Caco-2 (cell line): Measurements from ENCODE around the gene SLC35D2. TPM values are rescaled to one million over a fixed set of nuclear protein-coding genes. Genes with fewer than 3 reads are reported as not detected.

Experiments used
- BruUV-seq: library from RNA; stranded (reverse); fragments of 400-500 nt; replicated peaks from 2 replicates; lab custom pipeline; 2021; lab: Mats Ljungman, UMichigan
- CTCF ChIA-PET: fragments of 300-600 bp; sonication (Branson Sonifier 250); formaldehyde crosslinking; loops from one replicate; lab custom pipeline; 2022; ENCODE audit warnings: antibody characterized with exemption; lab: Charles Lee
- POLR2A ChIA-PET: fragments of 300-600 bp; sonication (Branson Sonifier 250); formaldehyde crosslinking; loops from one replicate; lab custom pipeline; 2022; ENCODE audit warnings: antibody characterized with exemption; lab: Charles Lee
- DNase-seq, 2 experiments: peaks; one replicate each; pipeline versions ENCODE4 v3.0.0 to v3.0.0-alpha.2; 2020 to 2022
- H3K27me3 ChIP-seq: replicated peaks from 2 replicates; pipeline ENCODE4 v1.6.0; 2011; ENCODE audit warnings: low read length; ENCODE audit not compliant: control insufficient read depth, insufficient read depth
- H3K36me3 ChIP-seq: 2 replicates; pipeline ENCODE4 v1.5.1; 2011; ENCODE audit warnings: low read length; ENCODE audit not compliant: control insufficient read depth, insufficient read depth
- H3K4me1 ChIP-seq: fragments of 250-450 bp; sonication (Bioruptor Pico); 2 replicates; pipeline ENCODE4 v1.5.1; 2020; ENCODE audit warnings: mild to moderate bottlenecking
- H3K4me3 ChIP-seq: 2 replicates; pipeline ENCODE4 v1.5.1; 2011; ENCODE audit warnings: low read depth, mild to moderate bottlenecking, control low read depth, low read length
- H3K9me3 ChIP-seq: fragments of 250-450 bp; sonication (Bioruptor Pico); 2 replicates; pipeline ENCODE4 v1.5.1; 2020; ENCODE audit warnings: mild to moderate bottlenecking, moderate library complexity
- H3K27ac Mint-ChIP-seq: one replicate; pipeline ENCODE4 v1.8.0; 2022; ENCODE audit warnings: mixed read lengths; ENCODE audit not compliant: unreplicated experiment
- H3K27me3 Mint-ChIP-seq: one replicate; pipeline ENCODE4 v1.8.0; 2022; ENCODE audit warnings: mixed read lengths; ENCODE audit not compliant: insufficient read depth, unreplicated experiment
- H3K36me3 Mint-ChIP-seq: one replicate; pipeline ENCODE4 v1.8.0; 2022; ENCODE audit warnings: mild to moderate bottlenecking, mixed read lengths; ENCODE audit not compliant: insufficient read depth, unreplicated experiment
- H3K4me1 Mint-ChIP-seq: one replicate; pipeline ENCODE4 v1.8.0; 2022; ENCODE audit warnings: low read depth, mixed read lengths; ENCODE audit not compliant: unreplicated experiment
- H3K4me3 Mint-ChIP-seq: one replicate; pipeline ENCODE4 v1.8.0; 2022; ENCODE audit warnings: mild to moderate bottlenecking, moderate library complexity, mixed read lengths; ENCODE audit not compliant: unreplicated experiment
- H3K9me3 Mint-ChIP-seq: one replicate; pipeline ENCODE4 v1.8.0; 2022; ENCODE audit warnings: mixed read lengths; ENCODE audit not compliant: unreplicated experiment
- intact Hi-C: fragments of 100-400 bp; cut with micrococcal nuclease; formaldehyde crosslinking; loops from one replicate; pipeline ENCODE4 v1.10.0; 2022; ENCODE audit not compliant: unreplicated experiment
- total RNA-seq: library from RNA; stranded (reverse); gene quantifications from 2 replicates; pipeline ENCODE4 v1.2.3, GENCODE V29; 2022
- TF ChIP-seq, protein P1 (sequence below), 2 experiments: fragments of 200-600 bp in 1 of 2; IDR thresholded peaks; 1 replicate in 1 of 2; 2 replicates in 1 of 2; pipeline versions ENCODE4 v1.5.1 to v1.8.0; 2011 to 2022; ENCODE audit warnings: antibody characterized with exemption in 1 of 2, control low read depth in 1 of 2, inconsistent platforms in 1 of 2, low read depth in 1 of 2, low read length in 1 of 2, mild to moderate bottlenecking in 1 of 2, moderate library complexity in 1 of 2; ENCODE audit not compliant: insufficient read depth in 1 of 2, severe bottlenecking in 1 of 2, unreplicated experiment in 1 of 2

The SLC35D2 gene
- total RNA-seq, 1 experiment from 2014 or later = 81.0 TPM

DNA sequence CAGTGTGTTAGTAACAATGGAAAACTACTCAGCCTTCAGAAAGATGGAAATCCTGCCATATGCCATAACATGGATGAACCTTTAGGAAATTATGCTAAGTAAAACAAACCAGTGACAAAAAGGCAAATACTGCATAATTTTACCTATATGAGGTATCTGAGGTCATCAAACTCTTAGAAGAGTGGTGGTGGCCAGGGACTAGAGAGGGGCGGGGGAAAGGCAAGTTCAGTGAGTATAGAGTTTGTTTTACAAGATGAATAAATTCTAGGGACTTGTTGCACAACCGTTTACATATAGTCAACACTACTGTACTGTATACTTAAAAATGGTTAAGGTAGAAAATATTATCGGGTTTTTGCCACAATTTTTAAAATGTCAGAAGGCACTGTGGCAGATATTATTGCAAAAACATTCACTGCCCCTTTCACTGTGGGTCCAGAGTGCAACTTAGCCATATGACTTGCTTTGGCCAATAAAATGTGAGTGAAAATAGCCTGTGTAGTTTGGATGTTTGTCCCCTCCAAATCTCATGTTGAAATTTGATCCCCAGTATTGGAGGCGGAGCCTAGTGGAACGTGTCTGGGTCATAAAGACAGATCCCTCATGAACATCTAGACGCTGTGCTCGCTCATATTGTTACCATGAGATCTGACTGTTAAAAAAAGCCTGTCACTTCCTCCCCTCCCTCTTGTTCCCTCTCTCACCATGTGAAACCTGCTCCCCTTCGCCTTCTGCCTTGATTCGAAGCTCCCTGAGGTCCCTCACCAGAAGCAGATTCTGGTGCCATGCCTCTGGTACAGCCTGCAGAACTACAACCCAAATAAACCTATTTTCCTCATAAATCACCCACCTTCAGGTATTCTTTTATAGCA is 25.1 kb upstream of the SLC35D2 start:
- Mint-ChIP-seq H3K9me3 (no peaks in the 10 kb centered on the region), H3K27me3 (no peaks in the 10 kb centered on the region), H3K4me3 (no peak overlapping the region), H3K36me3 (peaks cover 49% of the 10 kb centered on the region), H3K4me1 (peaks cover 12% of the 10 kb centered on the region), H3K27ac (no peak overlapping the region)
- Histone ChIP-seq H3K4me1 (peaks cover 13% of the 10 kb centered on the region; the same call in 1 of the 2 replicates), H3K4me3 (no peak overlapping the region), H3K9me3 (no peaks in the 10 kb centered on the region), H3K27me3 (no peaks in the 10 kb centered on the region), H3K36me3 (no peaks in the 10 kb centered on the region; the same call in 1 of the 2 replicates)
- TF ChIP-seq, protein P1, sequence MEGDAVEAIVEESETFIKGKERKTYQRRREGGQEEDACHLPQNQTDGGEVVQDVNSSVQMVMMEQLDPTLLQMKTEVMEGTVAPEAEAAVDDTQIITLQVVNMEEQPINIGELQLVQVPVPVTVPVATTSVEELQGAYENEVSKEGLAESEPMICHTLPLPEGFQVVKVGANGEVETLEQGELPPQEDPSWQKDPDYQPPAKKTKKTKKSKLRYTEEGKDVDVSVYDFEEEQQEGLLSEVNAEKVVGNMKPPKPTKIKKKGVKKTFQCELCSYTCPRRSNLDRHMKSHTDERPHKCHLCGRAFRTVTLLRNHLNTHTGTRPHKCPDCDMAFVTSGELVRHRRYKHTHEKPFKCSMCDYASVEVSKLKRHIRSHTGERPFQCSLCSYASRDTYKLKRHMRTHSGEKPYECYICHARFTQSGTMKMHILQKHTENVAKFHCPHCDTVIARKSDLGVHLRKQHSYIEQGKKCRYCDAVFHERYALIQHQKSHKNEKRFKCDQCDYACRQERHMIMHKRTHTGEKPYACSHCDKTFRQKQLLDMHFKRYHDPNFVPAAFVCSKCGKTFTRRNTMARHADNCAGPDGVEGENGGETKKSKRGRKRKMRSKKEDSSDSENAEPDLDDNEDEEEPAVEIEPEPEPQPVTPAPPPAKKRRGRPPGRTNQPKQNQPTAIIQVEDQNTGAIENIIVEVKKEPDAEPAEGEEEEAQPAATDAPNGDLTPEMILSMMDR (IDR thresholded peaks at IDR 0.05; ENCODE audit: insufficient read depth in 1 of 2, low read depth in 1 of 2, low read length in 1 of 2, severe bottlenecking in 1 of 2, unreplicated experiment in 1 of 2) = no peak
- BruUV-seq = no TSS peak
- intact Hi-C loops = loop anchor here (1.0 kb wide), 1 partner anchor 17 kb away; no protein-coding TSS in a partner anchor
- peak; percentile 49 to 61 for DNase-seq
- ChIA-PET POLR2A (no interaction called here), CTCF (no interaction called here)

DNA sequence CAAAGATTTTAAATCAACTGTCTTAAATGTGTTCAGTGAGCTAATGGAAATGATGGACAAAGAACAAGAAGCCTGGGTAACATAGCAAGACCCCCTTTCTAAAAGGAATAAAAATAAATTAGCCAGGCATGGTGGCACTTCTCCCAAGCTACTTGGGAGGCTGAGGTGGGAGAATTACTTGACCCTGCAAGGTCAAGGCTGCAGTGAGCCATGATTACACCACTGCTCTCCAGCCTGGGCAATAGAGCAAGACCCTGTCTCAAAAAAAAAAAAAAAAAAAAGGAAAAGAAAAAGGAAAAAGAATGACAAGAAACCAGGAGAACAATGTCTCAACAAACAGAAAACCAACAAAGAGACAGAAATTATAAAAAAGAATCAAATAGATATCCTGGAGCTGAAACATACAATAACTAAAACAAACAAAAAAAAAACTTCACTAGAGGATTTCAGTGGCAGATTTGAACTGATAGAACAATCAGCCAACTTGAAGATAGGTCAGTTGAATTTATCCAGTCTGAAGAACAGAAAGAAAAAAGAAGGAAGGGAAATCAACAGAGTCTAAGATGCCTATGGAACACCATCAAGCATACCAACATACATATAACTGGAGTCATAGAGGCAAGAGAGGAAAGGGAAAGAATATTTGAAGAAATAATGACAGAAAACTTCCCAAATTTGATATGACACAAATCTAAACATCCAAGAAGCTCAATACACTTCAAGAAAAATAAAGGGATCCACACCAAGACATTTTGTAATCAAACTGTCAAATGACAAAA is 16.8 kb upstream of the SLC35D2 start:
- POLR2A ChIA-PET = no interaction called here
- no TSS peak for BruUV-seq
- Histone ChIP-seq H3K4me1 (no peaks in the 10 kb centered on the region), H3K36me3 (no peaks in the 10 kb centered on the region), H3K9me3 (peaks cover 4% of the 10 kb centered on the region; the same call in 1 of the 2 replicates), H3K27me3 (no peaks in the 10 kb centered on the region), H3K4me3 (no peak overlapping the region)
- H3K4me3 Mint-ChIP-seq = no peak overlapping the region
- H3K27me3 Mint-ChIP-seq = no peaks in the 10 kb centered on the region
- TF ChIP-seq, protein P1 (IDR thresholded peaks at IDR 0.05; ENCODE audit: insufficient read depth in 1 of 2, low read depth in 1 of 2, low read length in 1 of 2, severe bottlenecking in 1 of 2, unreplicated experiment in 1 of 2) = no peak
- no peak for DNase-seq
- CTCF ChIA-PET = no interaction called here
- no peaks in the 10 kb centered on the region for H3K4me1 Mint-ChIP-seq
- intact Hi-C loops = no loop called here
- H3K27ac Mint-ChIP-seq = no peak overlapping the region
- H3K36me3 Mint-ChIP-seq = peaks cover 33% of the 10 kb centered on the region
- peaks cover 11% of the 10 kb centered on the region for H3K9me3 Mint-ChIP-seq

DNA sequence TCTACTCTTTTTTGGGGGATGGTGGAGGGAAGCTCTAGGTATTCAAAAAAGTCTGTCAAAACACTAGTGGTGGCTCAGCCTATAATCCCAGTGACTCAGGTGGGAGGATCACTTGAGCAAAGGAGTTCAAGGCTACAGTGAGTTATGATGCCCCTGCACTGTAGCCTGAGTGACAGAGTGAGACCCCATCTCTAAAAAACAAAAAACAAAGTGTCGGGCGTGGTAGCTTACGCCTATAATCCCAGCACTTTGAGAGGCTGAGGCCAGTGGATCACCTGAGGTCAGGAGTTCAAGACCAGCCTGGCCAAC is 15.8 kb upstream of the SLC35D2 start:
- POLR2A ChIA-PET = interaction anchor here (0.6 kb wide), 1 partner anchor 20 kb away, joined by 3 read pairs; no protein-coding TSS in a partner anchor
- H3K9me3 ChIP-seq = peaks cover 4% of the 10 kb centered on the region; the same call in 1 of the 2 replicates
- H3K4me3 ChIP-seq = no peak overlapping the region
- CTCF ChIA-PET = no interaction called here
- BruUV-seq = no TSS peak
- no peaks in the 10 kb centered on the region for H3K27me3 ChIP-seq
- peaks cover 11% of the 10 kb centered on the region for H3K9me3 Mint-ChIP-seq
- H3K36me3 ChIP-seq = no peaks in the 10 kb centered on the region
- TF ChIP-seq, protein P1 (IDR thresholded peaks at IDR 0.05; ENCODE audit: insufficient read depth in 1 of 2, low read depth in 1 of 2, low read length in 1 of 2, severe bottlenecking in 1 of 2, unreplicated experiment in 1 of 2) = no peak
- no peaks in the 10 kb centered on the region for H3K27me3 Mint-ChIP-seq
- no peaks in the 10 kb centered on the region for H3K4me1 ChIP-seq
- intact Hi-C loops = no loop called here
- H3K27ac Mint-ChIP-seq = no peak overlapping the region
- DNase-seq = no peak
- peaks cover 44% of the 10 kb centered on the region for H3K36me3 Mint-ChIP-seq
- no peaks in the 10 kb centered on the region for H3K4me1 Mint-ChIP-seq
- H3K4me3 Mint-ChIP-seq = no peak overlapping the region
